Measurements from ENCODE around the gene AVPR2.

Gene AVPR2

DNA sequence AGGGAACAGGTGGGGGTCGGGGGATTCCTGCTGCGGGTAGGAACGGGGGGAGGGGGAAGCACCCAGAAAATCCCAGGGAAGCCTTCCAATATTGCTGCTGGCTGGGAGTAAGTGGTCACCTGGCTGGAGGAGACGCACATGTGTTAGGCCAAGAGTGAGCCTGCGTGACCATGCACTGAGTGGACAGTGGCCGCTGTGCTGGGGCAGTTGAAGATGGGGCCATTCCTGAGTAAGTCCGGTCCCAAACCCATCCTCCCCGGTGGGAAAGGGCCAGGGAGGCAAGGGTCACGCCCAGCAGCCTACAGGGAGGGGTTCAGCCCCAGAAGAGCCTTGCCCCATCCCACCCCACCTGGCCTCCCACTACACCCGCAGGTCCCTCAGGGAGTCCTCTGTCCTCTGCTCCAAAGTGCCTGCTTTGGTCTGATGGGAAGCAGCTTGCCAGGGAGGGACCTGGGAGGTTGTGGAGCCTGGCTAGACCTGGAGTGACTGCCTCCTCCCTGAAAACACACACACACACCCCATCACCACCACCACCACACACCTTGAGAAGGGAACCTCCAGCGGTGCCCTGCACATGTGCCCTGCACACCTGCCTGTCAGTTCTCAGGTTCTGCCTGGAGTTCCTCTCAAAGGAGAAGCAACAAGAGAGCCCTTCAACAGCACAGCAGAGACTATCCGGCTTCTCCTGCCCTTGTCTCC, 24.6 kb upstream of the AVPR2 start:
- Histone ChIP-seq H3K9me3 (ENCODE audit: control insufficient read depth, insufficient read depth, low read depth, low read length) (peaks cover 9% of the 10 kb centered on the region; the same call in 1 of the 2 replicates), H3K27ac (ENCODE audit: low read depth, low read length) (no peak overlapping the region), H3K4me1 (ENCODE audit: control insufficient read depth, insufficient read depth, low read length) (peaks cover 75% of the 10 kb centered on the region), H3K9ac (ENCODE audit: low read length) (peak overlapping the region; percentile 1), H3K36me3 (ENCODE audit: control insufficient read depth, insufficient read depth, low read length) (no peaks in the 10 kb centered on the region), H3K27me3 (ENCODE audit: control insufficient read depth, insufficient read depth, low read length) (peaks cover 39% of the 10 kb centered on the region), H3K4me3 (ENCODE audit: low read depth, low read length) (peak overlapping the region; percentile 43)

DNA sequence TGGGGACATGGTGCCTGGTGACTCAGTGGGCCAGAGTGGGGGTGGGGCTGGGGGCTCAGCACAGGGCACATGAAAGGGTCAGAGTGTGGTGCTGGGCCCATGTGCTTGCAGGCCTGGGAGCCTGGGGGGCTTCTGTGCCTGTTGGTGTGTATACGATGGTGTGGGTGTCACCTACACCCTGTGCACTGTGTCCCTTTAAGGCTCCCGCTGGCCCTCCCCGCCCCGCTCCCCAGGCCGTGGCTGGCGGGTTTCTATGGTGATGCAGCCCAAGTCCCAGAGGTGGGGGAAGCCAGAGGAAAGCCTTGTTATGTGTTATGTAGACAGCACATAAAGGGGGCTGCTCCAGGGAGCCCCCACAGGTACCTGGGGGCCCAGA, 24.0 kb upstream of the AVPR2 start:
- Histone ChIP-seq H3K9me3 (ENCODE audit: control insufficient read depth, insufficient read depth, low read depth, low read length) (peaks cover 9% of the 10 kb centered on the region; the same call in 1 of the 2 replicates), H3K27me3 (ENCODE audit: control insufficient read depth, insufficient read depth, low read length) (peaks cover 44% of the 10 kb centered on the region), H3K4me3 (ENCODE audit: low read depth, low read length) (no peak overlapping the region), H3K9ac (ENCODE audit: low read length) (no peak overlapping the region), H3K36me3 (ENCODE audit: control insufficient read depth, insufficient read depth, low read length) (no peaks in the 10 kb centered on the region), H3K27ac (ENCODE audit: low read depth, low read length) (no peak overlapping the region), H3K4me1 (ENCODE audit: control insufficient read depth, insufficient read depth, low read length) (peaks cover 75% of the 10 kb centered on the region)

DNA sequence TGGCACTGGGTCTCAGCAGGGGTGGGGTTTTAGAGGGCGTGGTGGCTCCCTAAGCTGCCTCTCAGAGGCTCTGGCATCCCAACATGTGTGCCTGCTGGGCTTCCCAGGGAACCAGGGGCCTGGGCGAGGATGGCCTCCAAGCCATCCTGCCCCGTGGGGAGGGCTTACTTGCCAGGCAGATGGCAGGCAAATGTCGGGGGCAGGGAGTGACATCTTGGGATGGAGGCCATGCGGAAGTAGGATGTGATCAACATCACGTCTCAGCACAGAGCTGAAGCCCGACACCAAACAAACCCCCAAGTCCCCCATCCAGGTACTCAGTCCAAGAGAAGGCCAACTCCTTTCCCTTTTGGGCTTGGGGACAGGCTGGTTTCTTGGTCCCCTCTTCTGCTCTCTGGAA, 23.2 kb upstream of the AVPR2 start:
- peaks cover 72% of the 10 kb centered on the region for H3K4me1 ChIP-seq (ENCODE audit: control insufficient read depth, insufficient read depth, low read length)
- H3K4me3 ChIP-seq (ENCODE audit: low read depth, low read length): no peak overlapping the region
- H3K9me3 ChIP-seq (ENCODE audit: control insufficient read depth, insufficient read depth, low read depth, low read length): peaks cover 9% of the 10 kb centered on the region; the same call in 1 of the 2 replicates
- H3K9ac ChIP-seq (ENCODE audit: low read length): no peak overlapping the region
- no peaks in the 10 kb centered on the region for H3K36me3 ChIP-seq (ENCODE audit: control insufficient read depth, insufficient read depth, low read length)
- peaks cover 46% of the 10 kb centered on the region for H3K27me3 ChIP-seq (ENCODE audit: control insufficient read depth, insufficient read depth, low read length)
- H3K27ac ChIP-seq (ENCODE audit: low read depth, low read length): no peak overlapping the region

DNA sequence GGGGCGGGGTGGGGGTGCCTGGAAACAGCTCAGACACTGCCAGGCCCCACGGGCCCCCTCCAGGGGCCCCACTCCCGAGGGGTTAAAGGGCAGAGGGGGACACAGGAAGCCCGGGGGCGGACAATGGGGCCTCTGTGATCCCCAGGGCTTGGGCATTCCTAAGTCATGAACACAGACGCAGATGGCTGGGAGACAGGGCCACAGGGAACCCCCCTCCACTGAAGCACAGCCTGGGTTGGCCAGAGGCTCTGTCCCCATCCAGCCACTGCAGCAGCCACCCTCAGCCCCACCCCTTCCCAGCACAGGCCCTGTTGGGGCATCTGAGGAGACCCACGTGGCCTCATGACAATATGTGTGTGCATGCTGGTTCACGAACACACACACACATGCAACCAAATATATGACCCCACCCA, 22.4 kb upstream of the AVPR2 start:
- Histone ChIP-seq H3K27ac (ENCODE audit: low read depth, low read length) (no peak overlapping the region), H3K27me3 (ENCODE audit: control insufficient read depth, insufficient read depth, low read length) (peaks cover 52% of the 10 kb centered on the region)

DNA sequence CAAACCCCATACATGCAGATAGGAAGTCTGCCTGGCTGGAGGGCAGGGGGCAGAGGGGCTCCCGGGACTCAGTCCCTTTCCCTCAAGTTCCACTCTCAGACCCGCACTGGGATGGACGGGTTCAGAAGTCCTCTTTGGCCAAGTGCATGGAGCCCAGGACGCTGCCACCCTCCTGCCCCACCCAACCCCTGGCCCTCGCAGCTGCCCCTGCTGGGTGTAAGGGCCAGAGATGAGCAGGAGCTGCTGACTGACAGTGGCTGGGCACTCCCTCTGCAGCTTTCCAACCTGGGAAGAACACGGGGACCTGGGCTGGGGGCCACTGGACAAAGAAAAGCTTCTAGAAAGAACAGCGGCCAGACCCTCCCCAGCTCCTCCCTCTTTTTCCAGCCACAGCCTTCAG, 21.9 kb upstream of the AVPR2 start:
- peaks cover 79% of the 10 kb centered on the region for H3K4me1 ChIP-seq (ENCODE audit: control insufficient read depth, insufficient read depth, low read length)
- H3K27me3 ChIP-seq (ENCODE audit: control insufficient read depth, insufficient read depth, low read length): peaks cover 56% of the 10 kb centered on the region
- H3K36me3 ChIP-seq (ENCODE audit: control insufficient read depth, insufficient read depth, low read length): no peaks in the 10 kb centered on the region
- no peak overlapping the region for H3K27ac ChIP-seq (ENCODE audit: low read depth, low read length)
- H3K9ac ChIP-seq (ENCODE audit: low read length): peak overlapping the region; percentile 21
- H3K9me3 ChIP-seq (ENCODE audit: control insufficient read depth, insufficient read depth, low read depth, low read length): peaks cover 9% of the 10 kb centered on the region; the same call in 1 of the 2 replicates
- H3K4me3 ChIP-seq (ENCODE audit: low read depth, low read length): peak overlapping the region; percentile 18; the same call in 1 of the 2 replicates

More for the DNA sequence above, 22.4 kb upstream of the AVPR2 start:
- no peak overlapping the region for H3K4me3 ChIP-seq (ENCODE audit: low read depth, low read length)
- no peaks in the 10 kb centered on the region for H3K36me3 ChIP-seq (ENCODE audit: control insufficient read depth, insufficient read depth, low read length)
- H3K4me1 ChIP-seq (ENCODE audit: control insufficient read depth, insufficient read depth, low read length): peaks cover 77% of the 10 kb centered on the region
- H3K9me3 ChIP-seq (ENCODE audit: control insufficient read depth, insufficient read depth, low read depth, low read length): peaks cover 9% of the 10 kb centered on the region; the same call in 1 of the 2 replicates
- H3K9ac ChIP-seq (ENCODE audit: low read length): peak overlapping the region; percentile 21

DNA sequence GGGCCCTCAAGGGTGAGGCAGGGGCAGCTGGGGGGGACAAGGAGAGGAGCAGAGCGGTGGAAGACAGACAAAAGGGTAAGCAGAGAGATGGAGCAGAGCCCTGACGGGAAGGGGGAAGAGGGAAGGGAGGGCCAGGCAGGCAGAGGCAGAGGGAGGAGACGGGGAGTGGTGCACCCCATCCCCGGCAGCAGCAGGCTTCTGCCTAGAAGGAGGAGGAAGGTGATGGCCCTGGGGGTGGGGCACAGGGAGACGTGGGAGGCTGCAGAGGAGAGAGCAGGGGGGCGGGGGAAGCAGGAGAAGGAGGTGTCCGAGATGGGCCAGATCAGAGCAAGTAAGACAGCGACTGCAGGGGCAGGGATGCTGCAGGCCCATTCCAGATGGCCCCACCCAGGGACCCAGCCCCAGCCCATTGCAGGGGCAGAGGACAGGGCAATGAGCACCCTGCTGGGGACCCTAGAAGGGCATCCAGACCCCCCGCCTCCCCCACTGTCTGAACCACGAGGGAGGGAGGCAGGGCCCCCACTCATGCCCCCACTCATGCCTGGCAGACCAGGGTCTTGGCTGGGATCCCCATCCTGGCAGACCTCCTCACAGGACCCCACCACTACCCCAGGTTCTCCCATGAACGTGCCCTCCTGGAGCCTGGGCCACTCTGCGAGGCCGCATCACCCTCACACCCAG, 21.2 kb upstream of the AVPR2 start:
- Histone ChIP-seq H3K4me3 (ENCODE audit: low read depth, low read length) (peak overlapping the region; percentile 18; the same call in 1 of the 2 replicates), H3K9me3 (ENCODE audit: control insufficient read depth, insufficient read depth, low read depth, low read length) (peaks cover 9% of the 10 kb centered on the region; the same call in 1 of the 2 replicates), H3K9ac (ENCODE audit: low read length) (no peak overlapping the region), H3K36me3 (ENCODE audit: control insufficient read depth, insufficient read depth, low read length) (no peaks in the 10 kb centered on the region), H3K27me3 (ENCODE audit: control insufficient read depth, insufficient read depth, low read length) (peaks cover 58% of the 10 kb centered on the region), H3K27ac (ENCODE audit: low read depth, low read length) (no peak overlapping the region), H3K4me1 (ENCODE audit: control insufficient read depth, insufficient read depth, low read length) (peaks cover 72% of the 10 kb centered on the region)

DNA sequence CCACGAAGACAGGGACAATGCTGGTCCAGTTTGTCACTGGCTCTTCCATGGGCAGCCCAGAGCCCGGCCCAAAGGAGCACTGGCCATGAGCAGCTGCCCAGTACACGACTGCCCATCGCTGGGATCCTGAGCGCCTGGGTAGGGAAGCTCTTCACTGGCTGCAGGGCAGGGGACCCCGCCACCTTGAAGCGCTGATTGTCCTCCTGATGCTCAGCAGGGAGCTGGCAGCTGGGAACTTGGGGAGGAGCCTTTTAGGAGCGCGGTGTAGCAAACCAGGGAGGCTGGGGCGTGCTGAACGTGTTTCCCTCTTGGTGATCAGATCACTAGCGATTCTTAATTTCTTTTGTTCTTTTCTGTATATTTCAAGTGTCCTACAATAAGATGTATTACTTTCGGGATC, 20.3 kb upstream of the AVPR2 start:
- H3K4me3 ChIP-seq (ENCODE audit: low read depth, low read length): 0 out of 2 replicates have a peak overlapping the region, but pooled peaks have one; percentile 61

DNA sequence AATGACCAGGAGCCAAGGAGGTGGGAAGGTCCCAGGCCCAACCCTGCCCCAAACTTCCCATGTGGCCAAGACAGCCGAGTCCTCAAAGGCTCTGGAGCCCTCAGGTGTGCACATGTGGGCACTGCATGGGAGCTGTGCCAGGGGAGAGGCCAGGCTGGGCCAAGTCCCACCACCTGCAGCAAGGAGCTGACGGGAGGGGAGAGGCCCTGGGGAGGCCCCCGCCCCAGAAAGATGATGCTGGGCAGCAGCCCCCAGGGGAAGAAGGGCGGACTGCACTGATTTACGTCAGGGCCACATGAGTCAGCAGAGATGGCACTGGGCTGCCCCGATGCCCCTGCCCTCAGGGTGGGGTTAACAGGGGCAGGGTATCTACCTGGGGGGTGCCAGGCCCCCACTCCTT, 19.9 kb upstream of the AVPR2 start:
- peaks cover 66% of the 10 kb centered on the region for H3K4me1 ChIP-seq (ENCODE audit: control insufficient read depth, insufficient read depth, low read length)
- H3K36me3 ChIP-seq (ENCODE audit: control insufficient read depth, insufficient read depth, low read length): no peaks in the 10 kb centered on the region
- H3K9me3 ChIP-seq (ENCODE audit: control insufficient read depth, insufficient read depth, low read depth, low read length): peaks cover 13% of the 10 kb centered on the region; the same call in 1 of the 2 replicates
- no peak overlapping the region for H3K27ac ChIP-seq (ENCODE audit: low read depth, low read length)
- peak overlapping the region; percentile 61 for H3K4me3 ChIP-seq (ENCODE audit: low read depth, low read length)
- H3K9ac ChIP-seq (ENCODE audit: low read length): no peak overlapping the region
- H3K27me3 ChIP-seq (ENCODE audit: control insufficient read depth, insufficient read depth, low read length): peaks cover 59% of the 10 kb centered on the region

More for the DNA sequence above, 20.3 kb upstream of the AVPR2 start:
- Histone ChIP-seq H3K27me3 (ENCODE audit: control insufficient read depth, insufficient read depth, low read length) (peaks cover 61% of the 10 kb centered on the region), H3K27ac (ENCODE audit: low read depth, low read length) (no peak overlapping the region), H3K36me3 (ENCODE audit: control insufficient read depth, insufficient read depth, low read length) (no peaks in the 10 kb centered on the region), H3K9ac (ENCODE audit: low read length) (no peak overlapping the region), H3K4me1 (ENCODE audit: control insufficient read depth, insufficient read depth, low read length) (peaks cover 69% of the 10 kb centered on the region), H3K9me3 (ENCODE audit: control insufficient read depth, insufficient read depth, low read depth, low read length) (peaks cover 9% of the 10 kb centered on the region; the same call in 1 of the 2 replicates)

DNA sequence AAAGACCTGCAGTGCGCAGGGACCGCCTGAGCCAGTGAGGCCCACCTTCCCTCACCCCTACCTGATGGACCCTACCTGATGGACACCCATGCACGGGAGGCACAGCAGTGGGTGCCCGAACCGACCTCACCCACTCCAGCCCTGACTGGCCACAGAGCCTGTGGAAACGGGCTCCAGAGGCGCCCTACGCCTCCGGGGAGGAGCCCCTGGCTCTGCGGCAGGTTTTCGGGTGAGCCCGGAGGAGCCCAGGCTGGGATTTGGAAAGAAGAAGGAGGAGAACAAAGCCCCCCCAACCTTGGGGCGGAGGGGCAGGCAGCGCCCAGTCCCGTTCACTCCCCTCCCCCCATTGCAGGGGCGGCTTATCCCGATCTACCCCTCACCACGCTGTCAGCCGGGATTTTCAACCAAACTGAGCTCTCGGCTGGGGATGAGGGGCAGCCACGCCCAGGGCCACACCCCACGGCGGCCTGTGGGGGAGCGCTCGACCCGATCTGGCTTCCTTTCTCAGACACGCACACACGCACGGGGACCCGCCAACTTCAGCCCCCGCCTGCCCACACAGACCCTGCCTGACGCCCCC, 19.2 kb upstream of the AVPR2 start:
- no peak overlapping the region for H3K27ac ChIP-seq (ENCODE audit: low read depth, low read length)
- H3K4me3 ChIP-seq (ENCODE audit: low read depth, low read length): peak overlapping the region; percentile 61

DNA sequence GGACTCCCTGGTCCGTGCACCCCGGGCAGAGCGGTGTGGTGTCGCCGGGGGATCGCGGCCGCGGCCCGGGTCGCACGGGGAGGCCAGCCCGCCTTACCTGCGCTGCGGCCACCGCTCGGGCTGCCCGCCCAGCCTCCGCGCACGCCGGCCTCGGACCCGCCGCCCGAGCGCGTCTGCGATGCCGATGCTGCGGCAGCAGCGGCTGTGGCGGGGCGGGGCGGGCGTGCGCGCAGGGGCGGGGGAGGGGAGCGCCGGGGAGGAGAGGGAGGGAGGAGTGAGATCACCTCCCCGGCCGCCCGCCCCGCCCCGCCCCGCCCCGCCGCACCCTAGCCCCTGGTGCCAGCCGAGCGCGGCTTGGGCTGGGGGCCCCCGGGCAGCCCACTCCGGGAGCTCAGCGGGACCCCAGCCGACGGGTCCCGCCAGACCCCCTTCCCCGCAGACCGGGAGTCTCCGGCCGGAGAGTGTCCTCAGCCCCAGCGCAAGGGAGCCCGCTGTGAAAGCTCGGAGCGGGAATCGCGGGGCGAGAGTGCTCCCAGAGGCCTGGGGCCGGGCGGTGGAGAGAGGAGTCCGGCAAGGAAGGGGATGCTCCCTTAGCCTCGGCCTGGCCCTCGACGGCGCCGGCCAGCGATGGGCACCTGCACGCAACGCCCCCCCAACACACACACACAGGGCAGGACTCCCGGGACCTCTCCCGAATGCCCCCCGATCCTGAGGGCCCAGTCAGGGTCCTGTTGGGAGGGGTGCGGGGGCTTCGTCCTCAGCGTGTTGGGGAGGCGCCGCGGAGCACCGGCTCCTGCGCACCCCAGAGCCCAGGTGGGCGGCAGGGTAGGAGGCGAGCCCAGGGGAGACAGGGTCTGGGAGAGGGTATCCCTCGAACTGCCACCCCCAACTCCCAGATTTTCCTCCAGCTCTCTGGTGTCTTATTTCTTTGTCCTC, 18.2 kb upstream of the AVPR2 start, which contains the start of gene L1CAM:
TSS of gene L1CAM (minus strand) at position 206 of the 936 bp plus-strand sequence. CDS start 10,337 bp downstream, outside the sequence.
- H3K9me3 ChIP-seq (ENCODE audit: control insufficient read depth, insufficient read depth, low read depth, low read length): peaks cover 14% of the 10 kb centered on the region; the same call in 1 of the 2 replicates
- H3K36me3 ChIP-seq (ENCODE audit: control insufficient read depth, insufficient read depth, low read length): no peaks in the 10 kb centered on the region
- peaks cover 50% of the 10 kb centered on the region; the same call in 1 of the 2 replicates for H3K4me1 ChIP-seq (ENCODE audit: control insufficient read depth, insufficient read depth, low read length)
- H3K4me3 ChIP-seq (ENCODE audit: low read depth, low read length): peak within 1 kb of the TSS; percentile 66
- peaks cover 45% of the 10 kb centered on the region for H3K27me3 ChIP-seq (ENCODE audit: control insufficient read depth, insufficient read depth, low read length)
- peak within 1 kb of the TSS; percentile 58; the same call in 1 of the 2 replicates for H3K27ac ChIP-seq (ENCODE audit: low read depth, low read length)
- peak within 1 kb of the TSS; percentile 74 for H3K9ac ChIP-seq (ENCODE audit: low read length)

More for the DNA sequence above, 19.2 kb upstream of the AVPR2 start:
- H3K9me3 ChIP-seq (ENCODE audit: control insufficient read depth, insufficient read depth, low read depth, low read length): peaks cover 15% of the 10 kb centered on the region; the same call in 1 of the 2 replicates
- peak overlapping the region; percentile 64 for H3K9ac ChIP-seq (ENCODE audit: low read length)
- H3K4me1 ChIP-seq (ENCODE audit: control insufficient read depth, insufficient read depth, low read length): peaks cover 59% of the 10 kb centered on the region; the same call in 1 of the 2 replicates
- no peaks in the 10 kb centered on the region for H3K36me3 ChIP-seq (ENCODE audit: control insufficient read depth, insufficient read depth, low read length)
- H3K27me3 ChIP-seq (ENCODE audit: control insufficient read depth, insufficient read depth, low read length): peaks cover 51% of the 10 kb centered on the region
